Prostate gland (tissue), 2 donors: ENCODE results near the gene COX19.

ENCODE experiments used
- CTCF ChIP-seq, 4 experiments: fragments of 200-600 bp in 2 of 4; fragments of 450-650 bp in 2 of 4; sonication (generic) in 2 of 4; IDR thresholded peaks; 1 replicate in 3 of 4; 2 replicates in 1 of 4; pipeline ENCODE4 v1.5.1; 2016 to 2019; ENCODE audit warnings: antibody characterized with exemption in 4 of 4, mild to moderate bottlenecking in 2 of 4, moderate library complexity in 2 of 4
- POLR2A ChIP-seq: fragments of 450-650 bp; IDR thresholded peaks from one replicate; pipeline ENCODE4 v1.6.1; 2016; ENCODE audit warnings: antibody characterized with exemption, mild to moderate bottlenecking
- POLR2AphosphoS5 ChIP-seq: sonication (generic); formaldehyde crosslinking; IDR thresholded peaks from one replicate; pipeline ENCODE4 v1.6.1; 2017; ENCODE audit warnings: antibody characterized with exemption

GRCh38 chr7:964401-965231, 10.7 kb downstream of the COX19 start:
- TF ChIP-seq CTCF (IDR thresholded peaks at IDR 0.05) (no peak), POLR2AphosphoS5 (no peak), POLR2A (no peak)
